Body of pancreas (tissue), 4 donors: ENCODE data around the gene CHRNA1.

ENCODE experiments used
- CTCF ChIP-seq, 7 experiments: fragments of 450-650 bp in 4 of 7; fragments of 200-600 bp in 3 of 7; sonication (generic) in 3 of 7; IDR thresholded peaks; one replicate each; pipeline ENCODE4 v1.5.1; 2016 to 2019; ENCODE audit warnings: antibody characterized with exemption in 7 of 7
- POLR2A ChIP-seq, 3 donors: fragments of 450-650 bp; IDR thresholded peaks; one replicate each; pipeline ENCODE4 v1.6.1; 2016; ENCODE audit warnings: antibody characterized with exemption in 3 of 3, mild to moderate bottlenecking in 2 of 3

GRCh38 chr2:174774886-174775285, 10.6 kb upstream of the CHRNA1 start:
- TF ChIP-seq CTCF (IDR thresholded peaks at IDR 0.05): no peak
- no peak for TF ChIP-seq POLR2A (IDR thresholded peaks at IDR 0.05)
